IMR-90 (cell line): ENCODE data around the gene ANKLE1. TPM values are rescaled to one million over a fixed set of nuclear protein-coding genes. Genes with fewer than 3 reads are reported as not detected.

Experiments
- ATAC-seq: fragments of 200-7000 bp; cut with Tn5 transposase; 2 replicates; pipeline ENCODE4 v1.9.1; 2020; ENCODE audit warnings: low read depth, mild to moderate bottlenecking, moderate library complexity
- BruUV-seq: library from RNA; stranded (reverse); fragments of 400-500 nt; replicated peaks from 2 replicates; lab custom pipeline; 2021; lab: Mats Ljungman, UMichigan
- CTCF ChIA-PET: fragments of 300-600 bp; formaldehyde crosslinking; extraction: SDS; loops from one replicate; lab custom pipeline; 2021; ENCODE audit warnings: antibody characterized with exemption; lab: Yijun Ruan, JAX
- POLR2A ChIA-PET: fragments of 300-600 bp; sonication (Branson Sonifier 250); formaldehyde crosslinking; loops from one replicate; lab custom pipeline; 2022; ENCODE audit warnings: antibody characterized with exemption; ENCODE audit not compliant: unreplicated experiment; lab: Charles Lee
- DNase-seq: peaks from one replicate; pipeline ENCODE4 v3.0.0; 2013
- H2AFZ ChIP-seq: replicated peaks from 2 replicates; pipeline ENCODE3; 2013; ENCODE audit warnings: low read length, mild to moderate bottlenecking; ENCODE audit not compliant: poor library complexity
- H2AK5ac ChIP-seq: 2 replicates; pipeline ENCODE4 v1.6.1; 2013; ENCODE audit warnings: low read depth, low read length, inconsistent platforms
- H2AK9ac ChIP-seq: replicated peaks from 2 replicates; pipeline ENCODE3; 2013; ENCODE audit warnings: mild to moderate bottlenecking, low read depth, low read length, moderate library complexity; ENCODE audit not compliant: poor library complexity
- H2BK120ac ChIP-seq: 2 replicates; pipeline ENCODE4 v1.6.1; 2013; ENCODE audit warnings: low read depth, low read length, inconsistent platforms
- H2BK15ac ChIP-seq: 3 replicates; pipeline ENCODE4 v1.6.1; 2013; ENCODE audit warnings: low read depth, low read length, inconsistent platforms
- H2BK20ac ChIP-seq: 2 replicates; pipeline ENCODE4 v1.6.1; 2013; ENCODE audit warnings: low read depth, mild to moderate bottlenecking, inconsistent platforms, low read length, moderate library complexity
- H2BK5ac ChIP-seq: 2 replicates; pipeline ENCODE4 v1.6.1; 2013; ENCODE audit warnings: mild to moderate bottlenecking, low read depth, low read length, inconsistent platforms; ENCODE audit not compliant: poor library complexity, severe bottlenecking
- H3K14ac ChIP-seq: replicated peaks from 2 replicates; pipeline ENCODE4 v1.6.1; 2013; ENCODE audit warnings: low read depth, low read length, inconsistent platforms
- H3K18ac ChIP-seq: 2 replicates; pipeline ENCODE4 v1.6.1; 2013; ENCODE audit warnings: low read depth, low read length, control low read depth
- H3K23ac ChIP-seq: 2 replicates; pipeline ENCODE4 v1.6.1; 2013; ENCODE audit warnings: low read depth, low read length, inconsistent platforms
- H3K27ac ChIP-seq: 2 replicates; pipeline ENCODE4 v1.5.1; 2013; ENCODE audit warnings: mild to moderate bottlenecking, control low read depth, low read length; ENCODE audit not compliant: insufficient read depth
- H3K27me3 ChIP-seq: 2 replicates; pipeline ENCODE4 v1.6.1; 2013; ENCODE audit warnings: low read length; ENCODE audit not compliant: control insufficient read depth, insufficient read depth
- H3K36me3 ChIP-seq: 2 replicates; pipeline ENCODE4 v1.6.1; 2013; ENCODE audit warnings: low read length, mixed read lengths; ENCODE audit not compliant: control insufficient read depth, insufficient read depth
- H3K4ac ChIP-seq: 2 replicates; pipeline ENCODE4 v1.6.1; 2013; ENCODE audit warnings: low read depth, low read length, inconsistent platforms
- H3K4me1 ChIP-seq: 2 replicates; pipeline ENCODE4 v1.6.1; 2013; ENCODE audit warnings: low read length, mixed read lengths; ENCODE audit not compliant: control insufficient read depth, insufficient read depth
- H3K4me2 ChIP-seq: 2 replicates; pipeline ENCODE4 v1.6.1; 2013; ENCODE audit warnings: low read depth, mild to moderate bottlenecking, control low read depth, low read length, moderate library complexity
- H3K4me3 ChIP-seq: 2 replicates; pipeline ENCODE4 v1.5.1; 2013; ENCODE audit warnings: low read depth, mild to moderate bottlenecking, control low read depth, low read length, moderate library complexity; ENCODE audit not compliant: insufficient read depth
- H3K56ac ChIP-seq: 2 replicates; pipeline ENCODE4 v1.6.1; 2013; ENCODE audit warnings: low read length, inconsistent platforms; ENCODE audit not compliant: insufficient read depth; ENCODE audit errors: extremely low read depth
- H3K79me1 ChIP-seq, 2 experiments: 2 replicates each; pipeline ENCODE4 v1.6.1; 2013; ENCODE audit warnings: low read length in 2 of 2, inconsistent platforms in 1 of 2, low read depth in 1 of 2
- H3K9ac ChIP-seq: 2 replicates; pipeline ENCODE4 v1.6.1; 2013; ENCODE audit warnings: low read depth, low read length, control low read depth
- H3K9me1 ChIP-seq: 2 replicates; pipeline ENCODE4 v1.6.1; 2013; ENCODE audit warnings: low read length, inconsistent platforms; ENCODE audit not compliant: insufficient read depth
- H3K9me3 ChIP-seq: 2 replicates; pipeline ENCODE4 v1.6.1; 2013; ENCODE audit warnings: low read length; ENCODE audit not compliant: control insufficient read depth, insufficient read depth
- H4K20me1 ChIP-seq: 2 replicates; pipeline ENCODE4 v1.6.1; 2013; ENCODE audit warnings: low read length, inconsistent platforms; ENCODE audit not compliant: insufficient read depth
- H4K5ac ChIP-seq: 2 replicates; pipeline ENCODE4 v1.6.1; 2013; ENCODE audit warnings: mild to moderate bottlenecking, low read depth, low read length, control low read depth
- H4K8ac ChIP-seq, 2 experiments: 2 replicates each; pipeline ENCODE4 v1.6.1; 2013; ENCODE audit warnings: low read depth in 2 of 2, low read length in 2 of 2, control low read depth in 1 of 2, inconsistent platforms in 1 of 2
- H4K91ac ChIP-seq: 2 replicates; pipeline ENCODE4 v1.6.1; 2013; ENCODE audit warnings: low read depth, low read length, inconsistent platforms; ENCODE audit not compliant: insufficient read depth
- BHLHE40 ChIP-seq: fragments of 150-350 bp; IDR thresholded peaks from 2 replicates; pipeline ENCODE4 v1.6.1; 2016; ENCODE audit warnings: mild to moderate bottlenecking, low read depth, low read length
- CEBPB ChIP-seq: IDR thresholded peaks from 2 replicates; pipeline ENCODE4 v1.6.1; 2012; ENCODE audit warnings: low read depth, low read length, improper control_type of control experiment
- CHD1 ChIP-seq: IDR thresholded peaks from 2 replicates; pipeline ENCODE4 v1.6.1; 2012; ENCODE audit warnings: low read depth, low read length, improper control_type of control experiment
- FOS ChIP-seq: fragments of 150-350 bp; IDR thresholded peaks from 2 replicates; pipeline ENCODE4 v1.6.1; 2016; ENCODE audit warnings: low read depth, low read length
- MAFK ChIP-seq: IDR thresholded peaks from 2 replicates; pipeline ENCODE4 v1.6.1; 2012; ENCODE audit warnings: low read depth, low read length, improper control_type of control experiment
- MAZ ChIP-seq: IDR thresholded peaks from 2 replicates; pipeline ENCODE4 v1.6.1; 2012; ENCODE audit warnings: low read depth, mild to moderate bottlenecking, low read length, improper control_type of control experiment, moderate library complexity, borderline replicate concordance
- MXI1 ChIP-seq: IDR thresholded peaks from 2 replicates; pipeline ENCODE4 v1.6.1; 2012; ENCODE audit warnings: low read depth, mild to moderate bottlenecking, low read length, moderate library complexity, borderline replicate concordance
- NFE2L2 ChIP-seq: fragments of 150-350 bp; IDR thresholded peaks from 2 replicates; pipeline ENCODE4 v1.6.1; 2016; ENCODE audit warnings: low read depth, mild to moderate bottlenecking, low read length
- POLR2A ChIP-seq: IDR thresholded peaks from 2 replicates; pipeline ENCODE4 v1.6.1; 2012; ENCODE audit warnings: mild to moderate bottlenecking, low read depth, low read length
- RAD21 ChIP-seq: IDR thresholded peaks from 2 replicates; pipeline ENCODE4 v1.6.1; 2012; ENCODE audit warnings: low read length, improper control_type of control experiment
- RCOR1 ChIP-seq: IDR thresholded peaks from 2 replicates; pipeline ENCODE4 v1.6.1; 2012; ENCODE audit warnings: mild to moderate bottlenecking, low read length, improper control_type of control experiment; ENCODE audit not compliant: insufficient replicate concordance
- RFX5 ChIP-seq: IDR thresholded peaks from 2 replicates; pipeline ENCODE4 v1.8.0; 2012; ENCODE audit warnings: low read depth, mild to moderate bottlenecking, low read length, moderate library complexity
- SMC3 ChIP-seq: fragments of 150-350 bp; IDR thresholded peaks from 2 replicates; pipeline ENCODE4 v1.6.1; 2016; ENCODE audit warnings: low read depth, mild to moderate bottlenecking, antibody characterized with exemption, low read length, moderate library complexity
- WGBS, 2 experiments: methylation state at CpG; one replicate each; pipeline versions ENCODE4 v1.1.5 to v1.1.7; 2013; ENCODE audit warnings: missing lambda C conversion rate in 2 of 2; ENCODE audit not compliant: insufficient read length in 1 of 2; ENCODE audit errors: extremely low coverage in 2 of 2; 5-methylcytosine and 5-hydroxymethylcytosine counted together
- dilution Hi-C: fragments of 300-500 bp; cut with HindIII; formaldehyde crosslinking; loops from one replicate; pipeline ENCODE4 v1.14.3; 2018; ENCODE audit warnings: low sequenced_read_pairs; ENCODE audit not compliant: unreplicated experiment
- in situ Hi-C: fragments of 300-500 bp; cut with MboI; formaldehyde crosslinking; loops from 3 replicates; pipeline ENCODE4 v1.14.3; 2019; ENCODE audit warnings: low sequenced_read_pairs, inconsistent platforms, mixed read lengths
- intact Hi-C: fragments of 100-400 bp; cut with micrococcal nuclease; formaldehyde crosslinking; loops from 2 replicates; pipeline ENCODE4 v1.10.0; 2022
- polyA plus RNA-seq, 3 experiments: library from polyadenylated mRNA; depleted of rRNA; stranded (reverse); fragments of >200 nt; gene quantifications; 2 replicates each; pipeline ENCODE4 v1.2.3, GENCODE V29; 2012; ENCODE audit warnings: low replicate concordance in 1 of 3
- total RNA-seq: library from RNA; depleted of rRNA; stranded (reverse); fragments of >200 nt; gene quantifications from 2 replicates; pipeline ENCODE4 v1.2.3, GENCODE V29; 2012
- TF ChIP-seq, protein P1 (sequence below): fragments of 150-350 bp; IDR thresholded peaks from 2 replicates; pipeline ENCODE4 v1.6.1; 2016; ENCODE audit warnings: low read depth, mild to moderate bottlenecking, low read length, moderate library complexity, borderline replicate concordance
- TF ChIP-seq, protein P2 (sequence below): fragments of 150-350 bp; IDR thresholded peaks from 2 replicates; pipeline ENCODE4 v1.6.1; 2017; ENCODE audit warnings: mild to moderate bottlenecking, antibody characterized with exemption, low read length, low read depth
- TF ChIP-seq, protein P3 (sequence below): conservative IDR thresholded peaks from 2 replicates; pipeline ENCODE4 v1.5.1; 2012; ENCODE audit warnings: mild to moderate bottlenecking, low read depth, low read length, improper control_type of control experiment

The ANKLE1 gene
- total and polyA plus RNA-seq, 2 of the 4 experiments (the other 2 are of a cell fraction) = under 0.01 to 0.87 TPM

DNA sequence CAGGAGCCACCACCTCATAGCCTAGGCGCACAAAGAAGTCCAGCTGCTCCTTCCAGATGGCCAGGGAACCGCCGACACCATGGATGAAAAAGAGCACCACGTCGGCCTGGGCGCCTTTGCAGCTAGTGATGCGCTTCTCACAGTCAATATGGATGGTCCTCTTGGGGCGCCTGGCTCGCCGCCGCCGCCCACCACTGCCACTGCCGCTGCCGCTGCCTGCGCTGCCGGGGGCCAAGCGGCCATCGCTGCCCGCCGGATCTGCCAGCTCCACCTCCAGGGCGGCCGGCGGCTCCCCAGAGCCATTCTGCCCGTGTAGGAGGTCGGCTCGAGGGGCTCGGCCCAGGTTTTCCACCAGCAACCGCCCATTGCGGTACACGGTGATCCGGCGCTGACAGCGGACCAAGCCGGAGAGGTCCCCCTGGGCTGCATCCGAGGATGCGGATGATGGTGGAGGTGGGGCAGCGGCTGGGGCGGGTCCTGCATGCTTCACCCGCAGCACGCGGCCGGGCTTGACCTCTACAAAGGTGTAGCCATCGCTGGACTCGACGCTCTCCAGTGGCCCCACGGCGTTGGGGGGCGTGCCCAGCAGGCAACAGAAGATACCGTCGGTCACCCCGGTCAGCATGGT lies 19.4 kb downstream of the ANKLE1 start:
- Histone ChIP-seq H4K20me1 (no peaks in the 10 kb centered on the region), H3K9ac (no peak overlapping the region), H3K18ac (no peak overlapping the region), H3K27ac (no peak overlapping the region), H2BK20ac (no peak overlapping the region), H2BK5ac (no peak overlapping the region), H3K14ac (no peak overlapping the region), H2AK5ac (no peak overlapping the region), H3K27me3 (no peaks in the 10 kb centered on the region), H4K8ac (no peak overlapping the region), H2BK15ac (no peak overlapping the region), H3K79me1 (peaks cover 9 to 38% of the 10 kb centered on the region in 2 experiments), H3K4ac (no peak overlapping the region), H2AFZ (no peak overlapping the region), H3K9me1 (peaks cover 14% of the 10 kb centered on the region), H3K23ac (no peak overlapping the region), H3K4me3 (no peak overlapping the region), H4K91ac (no peak overlapping the region), H3K36me3 (peaks cover 8% of the 10 kb centered on the region), H3K4me2 (no peak overlapping the region), H4K5ac (no peak overlapping the region), H3K9me3 (peaks cover 4% of the 10 kb centered on the region), H3K56ac (no peak overlapping the region), H3K4me1 (peaks cover 8% of the 10 kb centered on the region), H2AK9ac (no peak overlapping the region), H2BK120ac (no peak overlapping the region)
- no peak for ATAC-seq
- intact Hi-C loops (no loop called here), dilution Hi-C loops (no loop called here), in situ Hi-C loops (no loop called here)
- ChIA-PET POLR2A (no interaction called here), CTCF (no interaction called here)
- 94% methylated on average over 34 of the region's 51 CpGs; no CpG with 5 or more reads in 1 of the 2 experiments for WGBS, 2 experiments
- no peak for TF ChIP-seq NFE2L2
- no peak for TF ChIP-seq RFX5
- no peak for TF ChIP-seq MAFK
- no peak for TF ChIP-seq SMC3
- no peak for TF ChIP-seq MAZ
- TF ChIP-seq MXI1 = no peak
- TF ChIP-seq RCOR1 = no peak
- TF ChIP-seq RAD21 = no peak
- TF ChIP-seq, protein P1, sequence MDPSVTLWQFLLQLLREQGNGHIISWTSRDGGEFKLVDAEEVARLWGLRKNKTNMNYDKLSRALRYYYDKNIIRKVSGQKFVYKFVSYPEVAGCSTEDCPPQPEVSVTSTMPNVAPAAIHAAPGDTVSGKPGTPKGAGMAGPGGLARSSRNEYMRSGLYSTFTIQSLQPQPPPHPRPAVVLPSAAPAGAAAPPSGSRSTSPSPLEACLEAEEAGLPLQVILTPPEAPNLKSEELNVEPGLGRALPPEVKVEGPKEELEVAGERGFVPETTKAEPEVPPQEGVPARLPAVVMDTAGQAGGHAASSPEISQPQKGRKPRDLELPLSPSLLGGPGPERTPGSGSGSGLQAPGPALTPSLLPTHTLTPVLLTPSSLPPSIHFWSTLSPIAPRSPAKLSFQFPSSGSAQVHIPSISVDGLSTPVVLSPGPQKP = no peak
- no peak for TF ChIP-seq POLR2A
- no peak for TF ChIP-seq CEBPB
- no peak for TF ChIP-seq CHD1
- no peak for TF ChIP-seq FOS
- TF ChIP-seq, protein P2, sequence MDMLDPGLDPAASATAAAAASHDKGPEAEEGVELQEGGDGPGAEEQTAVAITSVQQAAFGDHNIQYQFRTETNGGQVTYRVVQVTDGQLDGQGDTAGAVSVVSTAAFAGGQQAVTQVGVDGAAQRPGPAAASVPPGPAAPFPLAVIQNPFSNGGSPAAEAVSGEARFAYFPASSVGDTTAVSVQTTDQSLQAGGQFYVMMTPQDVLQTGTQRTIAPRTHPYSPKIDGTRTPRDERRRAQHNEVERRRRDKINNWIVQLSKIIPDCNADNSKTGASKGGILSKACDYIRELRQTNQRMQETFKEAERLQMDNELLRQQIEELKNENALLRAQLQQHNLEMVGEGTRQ = no peak
- TF ChIP-seq, protein P3, sequence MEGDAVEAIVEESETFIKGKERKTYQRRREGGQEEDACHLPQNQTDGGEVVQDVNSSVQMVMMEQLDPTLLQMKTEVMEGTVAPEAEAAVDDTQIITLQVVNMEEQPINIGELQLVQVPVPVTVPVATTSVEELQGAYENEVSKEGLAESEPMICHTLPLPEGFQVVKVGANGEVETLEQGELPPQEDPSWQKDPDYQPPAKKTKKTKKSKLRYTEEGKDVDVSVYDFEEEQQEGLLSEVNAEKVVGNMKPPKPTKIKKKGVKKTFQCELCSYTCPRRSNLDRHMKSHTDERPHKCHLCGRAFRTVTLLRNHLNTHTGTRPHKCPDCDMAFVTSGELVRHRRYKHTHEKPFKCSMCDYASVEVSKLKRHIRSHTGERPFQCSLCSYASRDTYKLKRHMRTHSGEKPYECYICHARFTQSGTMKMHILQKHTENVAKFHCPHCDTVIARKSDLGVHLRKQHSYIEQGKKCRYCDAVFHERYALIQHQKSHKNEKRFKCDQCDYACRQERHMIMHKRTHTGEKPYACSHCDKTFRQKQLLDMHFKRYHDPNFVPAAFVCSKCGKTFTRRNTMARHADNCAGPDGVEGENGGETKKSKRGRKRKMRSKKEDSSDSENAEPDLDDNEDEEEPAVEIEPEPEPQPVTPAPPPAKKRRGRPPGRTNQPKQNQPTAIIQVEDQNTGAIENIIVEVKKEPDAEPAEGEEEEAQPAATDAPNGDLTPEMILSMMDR = no peak
- TF ChIP-seq BHLHE40 = no peak
- no peak for DNase-seq
- no TSS peak for BruUV-seq
